SK-N-SH (cell line): ENCODE measurements around the gene HOXD10. TPM values are rescaled to one million over a fixed set of nuclear protein-coding genes. Genes with fewer than 3 reads are reported as not detected.

Experiments used
- CTCF ChIA-PET: fragments of 300-600, 350-600 bp; formaldehyde crosslinking; extraction: SDS; loops from one replicate; lab custom pipeline; 2021; lab: Yijun Ruan, JAX
- POLR2A ChIA-PET: fragments of 350-600 bp; sonication (Branson Sonifier 250); formaldehyde crosslinking; extraction: SDS; loops from one replicate; lab custom pipeline; 2020; ENCODE audit warnings: antibody characterized with exemption, inconsistent platforms; lab: Yijun Ruan, JAX
- DNase-seq: peaks from one replicate; pipeline ENCODE4 v3.0.0; 2012
- H2AFZ ChIP-seq: fragments of 200-600 bp; sonication (generic); 2 replicates; pipeline ENCODE4 v1.8.1; 2016; ENCODE audit warnings: antibody characterized with exemption, mild to moderate bottlenecking, low read depth
- H3F3A ChIP-seq: fragments of 200-600 bp; sonication (generic); replicated peaks from 2 replicates; pipeline ENCODE3; 2016; ENCODE audit warnings: antibody characterized with exemption, mild to moderate bottlenecking; ENCODE audit not compliant: insufficient read depth
- H3K27ac ChIP-seq, 2 experiments: fragments of 200-500 bp in 1 of 2; fragments of 200-600 bp in 1 of 2; sonication (Bioruptor generic) in 1 of 2; sonication (generic), shearing (Covaris generic) in 1 of 2; 2 replicates each; pipeline versions ENCODE4 v1.5.1 to v1.6.1; 2014 to 2016; ENCODE audit warnings: low read depth in 2 of 2, inconsistent platforms in 1 of 2, low read length in 1 of 2, mild to moderate bottlenecking in 1 of 2, mixed read lengths in 1 of 2
- H3K27me3 ChIP-seq: fragments of 200-600 bp; sonication (generic), shearing (Covaris generic); 2 replicates; pipeline ENCODE4 v1.6.1; 2016; ENCODE audit warnings: mixed run types; ENCODE audit not compliant: insufficient read depth
- H3K36me3 ChIP-seq, 2 experiments: fragments of 200-500 bp in 1 of 2; fragments of 200-600 bp in 1 of 2; sonication (Bioruptor generic) in 1 of 2; sonication (generic) in 1 of 2; replicated peaks in 1 of 2; 2 replicates each; pipeline versions ENCODE3 to v1.5.1; 2014 to 2016; ENCODE audit warnings: low read length in 1 of 2, mild to moderate bottlenecking in 1 of 2; ENCODE audit not compliant: insufficient read depth in 2 of 2, control insufficient read depth in 1 of 2
- H3K4me1 ChIP-seq, 2 experiments: fragments of 200-500 bp in 1 of 2; fragments of 200-600 bp in 1 of 2; sonication (Bioruptor generic) in 1 of 2; sonication (generic), shearing (Covaris generic) in 1 of 2; 2 replicates each; pipeline versions ENCODE4 v1.5.1 to v1.6.1; 2014 to 2016; ENCODE audit warnings: low read depth in 1 of 2, low read length in 1 of 2, mixed run types in 1 of 2; ENCODE audit not compliant: insufficient read depth in 2 of 2, control insufficient read depth in 1 of 2
- H3K4me2 ChIP-seq: fragments of 200-600 bp; sonication (generic), shearing (Covaris generic); 2 replicates; pipeline ENCODE4 v1.6.1; 2017; ENCODE audit warnings: mixed run types
- H3K4me3 ChIP-seq, 2 experiments: fragments of 200-500 bp in 1 of 2; fragments of 200-600 bp in 1 of 2; sonication (Bioruptor generic) in 1 of 2; sonication (generic), shearing (Covaris generic) in 1 of 2; 2 replicates each; pipeline versions ENCODE4 v1.5.1 to v1.8.1; 2014 to 2016; ENCODE audit warnings: low read depth in 2 of 2, inconsistent platforms in 1 of 2, low read length in 1 of 2, mild to moderate bottlenecking in 1 of 2, mixed read lengths in 1 of 2, moderate library complexity in 1 of 2
- H3K79me2 ChIP-seq: fragments of 200-600 bp; sonication (generic); 2 replicates; pipeline ENCODE4 v1.8.1; 2017; ENCODE audit warnings: mild to moderate bottlenecking; ENCODE audit not compliant: insufficient read depth
- H3K9ac ChIP-seq: fragments of 200-600 bp; sonication (generic); 2 replicates; pipeline ENCODE4 v1.6.1; 2017; ENCODE audit warnings: mixed run types
- H3K9me2 ChIP-seq: fragments of 200-600 bp; sonication (generic); 2 replicates; pipeline ENCODE4 v1.6.1; 2017; ENCODE audit warnings: mixed run types
- H3K9me3 ChIP-seq: fragments of 200-600 bp; sonication (generic); 2 replicates; pipeline ENCODE4 v1.6.1; 2017; ENCODE audit warnings: mixed run types, mild to moderate bottlenecking, moderate library complexity
- H4K20me1 ChIP-seq: fragments of 200-600 bp; sonication (generic); 2 replicates; pipeline ENCODE4 v1.6.1; 2017; ENCODE audit warnings: mild to moderate bottlenecking, mixed run types; ENCODE audit not compliant: insufficient read depth
- EZH2phosphoT487 ChIP-seq: fragments of 200-600 bp; sonication (generic); IDR thresholded peaks from 2 replicates; pipeline ENCODE4 v1.6.1; 2017; ENCODE audit warnings: low read depth, mixed run types, mild to moderate bottlenecking, antibody characterized with exemption, moderate library complexity, borderline replicate concordance
- FOXJ3 ChIP-seq: sonication (generic); formaldehyde crosslinking; IDR thresholded peaks from 2 replicates; pipeline ENCODE4 v1.5.1; 2020; ENCODE audit warnings: mild to moderate bottlenecking, missing genetic modification reagents
- GATA2 ChIP-seq: sonication (generic); formaldehyde crosslinking; IDR thresholded peaks from 2 replicates; pipeline ENCODE4 v1.5.0; 2020; ENCODE audit warnings: mild to moderate bottlenecking, missing genetic modification reagents
- JUND ChIP-seq: IDR thresholded peaks from 2 replicates; pipeline ENCODE4 v1.4.0; 2012
- MXI1 ChIP-seq: IDR thresholded peaks from 2 replicates; pipeline ENCODE4 v1.6.1; 2012; ENCODE audit warnings: mild to moderate bottlenecking, low read depth, low read length, improper control_type of control experiment
- RCOR1 ChIP-seq: fragments of 150-350 bp; IDR thresholded peaks from 2 replicates; pipeline ENCODE4 v1.6.1; 2017; ENCODE audit warnings: antibody characterized with exemption, low read length
- TEAD4 ChIP-seq: IDR thresholded peaks from 2 replicates; pipeline ENCODE4 v1.4.0; 2012; ENCODE audit warnings: mild to moderate bottlenecking, borderline replicate concordance; ENCODE audit not compliant: insufficient read depth
- WGBS: methylation state at CpG from one replicate; pipeline ENCODE4 v1.1.6; 2017; ENCODE audit warnings: low lambda C conversion rate; 5-methylcytosine and 5-hydroxymethylcytosine counted together
- polyA plus RNA-seq, 3 experiments: library from polyadenylated mRNA; depleted of rRNA; stranded (reverse); fragments of >200 nt; gene quantifications; 2 replicates each; pipeline ENCODE4 v1.2.3, GENCODE V29; 2012
- TF ChIP-seq, protein P1 (sequence below): fragments of 150-350 bp; IDR thresholded peaks from 2 replicates; pipeline ENCODE4 v1.6.1; 2016; ENCODE audit warnings: mild to moderate bottlenecking, low read depth, low read length
- TF ChIP-seq, protein P2 (sequence below): IDR thresholded peaks from 2 replicates; pipeline ENCODE4 v1.4.0; 2012; ENCODE audit warnings: low read depth
- TF ChIP-seq, protein P3 (sequence below): IDR thresholded peaks from 2 replicates; pipeline ENCODE4 v1.4.0; 2012; ENCODE audit warnings: low read depth, borderline replicate concordance
- TF ChIP-seq, protein P4 (sequence below): IDR thresholded peaks from 2 replicates; pipeline ENCODE4; 2012

Gene HOXD10
- polyA plus RNA-seq, 1 of the 3 experiments (the other 2 are of a cell fraction), result 0.10 TPM

DNA sequence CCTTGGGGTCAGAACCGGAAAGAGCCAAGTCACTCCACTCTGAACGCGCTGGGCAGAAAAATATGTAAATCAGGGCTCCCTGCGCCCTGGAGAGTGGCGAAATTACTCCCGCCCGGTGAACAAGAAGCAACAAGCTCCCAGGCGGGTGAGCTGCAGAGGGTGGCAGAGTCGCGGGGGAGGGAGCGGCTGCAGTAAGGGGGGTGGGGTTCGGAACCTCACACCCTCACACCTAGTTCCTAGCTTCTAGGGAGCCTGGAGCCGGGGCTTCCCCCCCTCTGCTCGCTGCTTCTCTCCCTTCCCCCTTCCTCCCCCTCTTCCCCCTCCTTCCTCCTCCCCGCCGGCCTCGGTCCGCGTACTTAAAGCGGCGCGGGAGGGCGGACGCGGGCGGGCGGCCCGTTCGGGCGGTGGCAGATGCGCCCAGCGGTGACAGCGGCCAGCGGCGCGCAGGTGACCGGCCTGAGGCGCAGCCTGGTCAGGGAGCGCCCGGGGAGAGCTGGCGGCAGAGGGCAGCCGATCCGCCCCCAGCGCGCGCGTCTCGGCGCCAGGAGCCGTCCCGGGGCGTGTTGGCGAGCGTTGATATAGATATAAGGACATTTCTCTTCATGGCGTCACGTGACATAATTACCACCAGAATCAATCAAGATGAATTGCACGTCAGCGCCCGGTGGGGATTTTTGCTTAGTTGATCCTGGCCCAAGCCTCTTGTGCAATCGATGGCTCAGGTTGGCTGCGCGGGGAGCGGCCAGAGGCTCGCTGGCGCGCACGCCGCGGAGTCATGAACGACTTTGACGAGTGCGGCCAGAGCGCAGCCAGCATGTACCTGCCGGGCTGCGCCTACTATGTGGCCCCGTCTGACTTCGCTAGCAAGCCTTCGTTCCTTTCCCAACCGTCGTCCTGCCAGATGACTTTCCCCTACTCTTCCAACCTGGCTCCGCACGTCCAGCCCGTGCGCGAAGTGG lies 9.7 kb upstream of the HOXD10 start, which contains the start of gene HOXD11:
Gene HOXD11, plus strand, starts transcription at position 700 of the 959 bp plus-strand sequence. Its CDS starts 76 bp downstream, at position 776.
- H3K4me2 ChIP-seq, result peak within 1 kb of the TSS; percentile 63

DNA sequence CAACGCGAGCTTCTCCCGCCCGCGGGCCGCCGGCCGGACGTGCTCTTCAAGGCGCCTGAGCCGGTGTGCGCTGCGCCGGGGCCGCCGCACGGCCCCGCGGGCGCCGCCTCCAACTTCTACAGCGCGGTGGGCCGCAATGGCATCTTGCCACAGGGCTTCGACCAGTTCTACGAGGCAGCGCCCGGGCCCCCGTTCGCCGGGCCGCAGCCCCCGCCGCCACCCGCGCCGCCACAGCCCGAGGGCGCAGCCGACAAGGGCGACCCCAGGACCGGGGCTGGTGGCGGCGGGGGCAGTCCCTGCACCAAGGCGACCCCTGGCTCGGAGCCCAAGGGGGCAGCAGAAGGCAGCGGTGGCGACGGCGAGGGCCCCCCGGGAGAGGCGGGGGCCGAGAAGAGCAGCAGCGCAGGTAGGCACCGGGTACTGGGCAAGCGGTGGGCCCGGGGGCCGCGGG lies 8.8 kb upstream of the HOXD10 start:
- Histone ChIP-seq H3K27ac (no peak overlapping the region), H3K9ac (no peak overlapping the region), H3K4me3 (peak overlapping the region in 1 of 2 experiments; percentile 27; a peak in 2 of 4 replicates), H4K20me1 (no peaks in the 10 kb centered on the region), H3K9me3 (no peaks in the 10 kb centered on the region), H3K4me2 (no peak overlapping the region), H3F3A (peaks cover 11% of the 10 kb centered on the region), H3K27me3 (peaks cover 79% of the 10 kb centered on the region), H3K4me1 (peaks cover 0 to 13% of the 10 kb centered on the region in 2 experiments; a peak in 3 of 4 replicates), H2AFZ (no peak overlapping the region), H3K36me3 (no peaks in the 10 kb centered on the region), H3K79me2 (no peaks in the 10 kb centered on the region), H3K9me2 (no peaks in the 10 kb centered on the region)
- DNase-seq, result peak; percentile 68
- ChIA-PET CTCF (interaction anchor here (1.0 to 17.7 kb wide), 6 partner anchors 12 to 856 kb away, joined by 3 to 264 read pairs (median 4); partner anchors contain the start of genes HOXD12, HOXD13 and HOXD9), POLR2A (interaction anchor here (1.0 kb wide), 1 partner anchor 14 kb away, joined by 3 read pairs; the partner anchor contains the start of gene HOXD9)
- no CpG with 5 or more reads among the region's 59 CpGs for WGBS
- TF ChIP-seq FOXJ3 (CRISPR knock-in tag) (no peak), MXI1 (no peak), RCOR1 (no peak), JUND (no peak), GATA2 (CRISPR knock-in tag) (no peak), TEAD4 (no peak)
- TF ChIP-seq, protein P1, sequence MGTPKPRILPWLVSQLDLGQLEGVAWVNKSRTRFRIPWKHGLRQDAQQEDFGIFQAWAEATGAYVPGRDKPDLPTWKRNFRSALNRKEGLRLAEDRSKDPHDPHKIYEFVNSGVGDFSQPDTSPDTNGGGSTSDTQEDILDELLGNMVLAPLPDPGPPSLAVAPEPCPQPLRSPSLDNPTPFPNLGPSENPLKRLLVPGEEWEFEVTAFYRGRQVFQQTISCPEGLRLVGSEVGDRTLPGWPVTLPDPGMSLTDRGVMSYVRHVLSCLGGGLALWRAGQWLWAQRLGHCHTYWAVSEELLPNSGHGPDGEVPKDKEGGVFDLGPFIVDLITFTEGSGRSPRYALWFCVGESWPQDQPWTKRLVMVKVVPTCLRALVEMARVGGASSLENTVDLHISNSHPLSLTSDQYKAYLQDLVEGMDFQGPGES, result no peak
- TF ChIP-seq, protein P2, sequence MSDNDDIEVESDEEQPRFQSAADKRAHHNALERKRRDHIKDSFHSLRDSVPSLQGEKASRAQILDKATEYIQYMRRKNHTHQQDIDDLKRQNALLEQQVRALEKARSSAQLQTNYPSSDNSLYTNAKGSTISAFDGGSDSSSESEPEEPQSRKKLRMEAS, result no peak

More for the DNA sequence above, 9.7 kb upstream of the HOXD10 start, which contains the start of gene HOXD11:
- Histone ChIP-seq H3K79me2 (no peaks in the 10 kb centered on the region), H3K9me3 (no peaks in the 10 kb centered on the region), H3K27me3 (peaks cover 81% of the 10 kb centered on the region), H3F3A (peaks cover 11% of the 10 kb centered on the region), H4K20me1 (no peaks in the 10 kb centered on the region), H3K4me3 (peak within 1 kb of the TSS in 1 of 2 experiments; percentile 27; a peak in 2 of 4 replicates), H3K4me1 (peaks cover 0 to 13% of the 10 kb centered on the region in 2 experiments; a peak in 3 of 4 replicates), H3K9ac (no peak within 1 kb of the TSS), H3K27ac (no peak within 1 kb of the TSS), H3K9me2 (no peaks in the 10 kb centered on the region), H3K36me3 (no peaks in the 10 kb centered on the region), H2AFZ (no peak within 1 kb of the TSS)
- WGBS, result 6% methylated on average over 61 of the region's 85 CpGs
- ChIA-PET CTCF (interaction anchor here (0.7 to 17.7 kb wide), 7 partner anchors 9 to 855 kb away, joined by 3 to 264 read pairs (median 4); partner anchors contain the start of genes HOXD12, HOXD13 and HOXD9), POLR2A (interaction anchor here (0.6 to 0.7 kb wide), 2 partner anchors 548 to 1022 kb away, joined by 3 read pairs; no protein-coding TSS in a partner anchor)
- DNase-seq, result peak; percentile 69
- TF ChIP-seq EZH2phosphoT487, result peak; percentile 85; the same call in 1 of the 2 replicates
- TF ChIP-seq, protein P3, sequence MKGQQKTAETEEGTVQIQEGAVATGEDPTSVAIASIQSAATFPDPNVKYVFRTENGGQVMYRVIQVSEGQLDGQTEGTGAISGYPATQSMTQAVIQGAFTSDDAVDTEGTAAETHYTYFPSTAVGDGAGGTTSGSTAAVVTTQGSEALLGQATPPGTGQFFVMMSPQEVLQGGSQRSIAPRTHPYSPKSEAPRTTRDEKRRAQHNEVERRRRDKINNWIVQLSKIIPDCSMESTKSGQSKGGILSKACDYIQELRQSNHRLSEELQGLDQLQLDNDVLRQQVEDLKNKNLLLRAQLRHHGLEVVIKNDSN, result peak; percentile 69
- TF ChIP-seq, protein P4, sequence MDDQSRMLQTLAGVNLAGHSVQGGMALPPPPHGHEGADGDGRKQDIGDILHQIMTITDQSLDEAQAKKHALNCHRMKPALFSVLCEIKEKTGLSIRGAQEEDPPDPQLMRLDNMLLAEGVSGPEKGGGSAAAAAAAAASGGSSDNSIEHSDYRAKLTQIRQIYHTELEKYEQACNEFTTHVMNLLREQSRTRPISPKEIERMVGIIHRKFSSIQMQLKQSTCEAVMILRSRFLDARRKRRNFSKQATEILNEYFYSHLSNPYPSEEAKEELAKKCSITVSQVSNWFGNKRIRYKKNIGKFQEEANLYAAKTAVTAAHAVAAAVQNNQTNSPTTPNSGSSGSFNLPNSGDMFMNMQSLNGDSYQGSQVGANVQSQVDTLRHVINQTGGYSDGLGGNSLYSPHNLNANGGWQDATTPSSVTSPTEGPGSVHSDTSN, result no peak
